NB4 (cell line): ENCODE data around the gene MADD.

ENCODE experiments used
- DNase-seq: peaks from one replicate; pipeline ENCODE4 v3.0.0; 2010; ENCODE audit warnings: low read depth
- H3K4me3 ChIP-seq: one replicate; pipeline ENCODE4 v1.5.1; 2011; ENCODE audit warnings: mild to moderate bottlenecking, low read depth, low read length, moderate library complexity
- CTCF ChIP-seq: IDR thresholded peaks from one replicate; pipeline ENCODE4 v1.5.1; 2012; ENCODE audit warnings: low read depth, low read length
- MAX ChIP-seq: IDR thresholded peaks from 2 replicates; pipeline ENCODE4 v1.6.1; 2011; ENCODE audit warnings: low read depth, low read length
- MYC ChIP-seq: IDR thresholded peaks from 2 replicates; pipeline ENCODE4 v1.6.1; 2011; ENCODE audit warnings: low read depth, low read length
- POLR2A ChIP-seq: IDR thresholded peaks from 2 replicates; pipeline ENCODE4 v1.6.1; 2011; ENCODE audit warnings: mild to moderate bottlenecking; ENCODE audit not compliant: insufficient read length; ENCODE audit errors: extremely low read depth

The MADD gene

GRCh38 chr11:47376107-47376524, 106.2 kb downstream of the MADD start:
- no peak for DNase-seq
- H3K4me3 ChIP-seq = peak overlapping the region; percentile 90
- TF ChIP-seq POLR2A (no peak), MYC (no peak), MAX (no peak), CTCF (no peak)

GRCh38 chr11:47376525-47377371, 106.8 kb downstream of the MADD start:
- TF ChIP-seq MYC (peak; percentile 33; the same call in 1 of the 2 replicates), MAX (no peak; the same call in 1 of the 2 replicates), POLR2A (peak; percentile 31)
- H3K4me3 ChIP-seq = peak overlapping the region; percentile 90
- peak; percentile 87 for DNase-seq

GRCh38 chr11:47377571-47378009, 107.7 kb downstream of the MADD start:
- H3K4me3 ChIP-seq = peak overlapping the region; percentile 90
- DNase-seq = peak; percentile 59
- no peak for TF ChIP-seq CTCF
- no peak for TF ChIP-seq MAX
- no peak for TF ChIP-seq POLR2A
- no peak for TF ChIP-seq MYC

- DNase-seq = peak; percentile 97
- peak within 1 kb of the TSS; percentile 90 for H3K4me3 ChIP-seq
- TF ChIP-seq MAX (peak; percentile 66; the same call in 1 of the 2 replicates), MYC (peak; percentile 55), CTCF (no peak), POLR2A (peak; percentile 51)
These were observed 108.3 kb downstream of the MADD start, which contains the start of gene SPI1 for GRCh38 chr11:47378010-47378835. SPI1 (minus strand) TSS chr11:47378547; CDS start chr11:47378353, 194 bp downstream.

- H3K4me3 ChIP-seq = peak overlapping the region; percentile 90
- TF ChIP-seq POLR2A (no peak), MYC (no peak), MAX (no peak), CTCF (no peak)
- DNase-seq = no peak
These were observed 108.9 kb downstream of the MADD start for GRCh38 chr11:47378836-47379170.
